A375 (cell line): ENCODE results near the gene MAD2L1. TPM values are rescaled to one million over a fixed set of nuclear protein-coding genes. Genes with fewer than 3 reads are reported as not detected.

Experiments
- total RNA-seq: library from RNA; depleted of rRNA; stranded (reverse); fragments of >200 nt; shearing (Covaris generic); gene quantifications from 2 replicates; pipeline ENCODE4 v1.2.3, GENCODE V29; 2014; rRNA removed

MAD2L1 gene
- 36.8 and 46.7 TPM in 2 replicates for total RNA-seq

GRCh38 chr4:120066517-120067340, at the start of gene MAD2L1:
TSS of gene MAD2L1 (minus strand) at chr4:120066848. CDS start at chr4:120066734, 114 bp downstream.

